GM23338 (cell line): ENCODE results near the gene PEX16. TPM values are rescaled to one million over a fixed set of nuclear protein-coding genes. Genes with fewer than 3 reads are reported as not detected.

Source experiments
- CREB1 ChIP-seq: fragments of 250-450 bp; sonication (Bioruptor Pico); IDR thresholded peaks from 2 replicates; pipeline ENCODE4 v1.5.0; 2020; ENCODE audit warnings: low read depth, mild to moderate bottlenecking, moderate library complexity
- EZH2 ChIP-seq: fragments of 200-600 bp; sonication (generic); IDR thresholded peaks from one replicate; pipeline ENCODE4 v1.8.0; 2017; ENCODE audit warnings: antibody characterized with exemption, mild to moderate bottlenecking, low read depth; ENCODE audit not compliant: unreplicated experiment
- EZH2phosphoT487 ChIP-seq: fragments of 200-600 bp; sonication (generic); IDR thresholded peaks from one replicate; pipeline ENCODE4 v1.8.1; 2018; ENCODE audit warnings: antibody characterized with exemption; ENCODE audit not compliant: unreplicated experiment
- JUNB ChIP-seq: IDR thresholded peaks from one replicate; pipeline ENCODE4 v1.6.1; 2016; ENCODE audit warnings: antibody characterized with exemption; ENCODE audit not compliant: unreplicated experiment
- NANOG ChIP-seq: IDR thresholded peaks from 2 replicates; pipeline ENCODE4 v1.6.1; 2016; ENCODE audit warnings: antibody characterized with exemption, borderline replicate concordance
- POLR2AphosphoS5 ChIP-seq: IDR thresholded peaks from 2 replicates; pipeline ENCODE4 v1.6.1; 2016; ENCODE audit warnings: antibody characterized with exemption, low read depth
- REST ChIP-seq: IDR thresholded peaks from one replicate; pipeline ENCODE4 v1.6.1; 2018; ENCODE audit warnings: antibody characterized with exemption; ENCODE audit not compliant: unreplicated experiment
- STAT1 ChIP-seq: IDR thresholded peaks from one replicate; pipeline ENCODE4 v1.6.1; 2016; ENCODE audit warnings: antibody characterized with exemption; ENCODE audit not compliant: unreplicated experiment
- ZNF114 ChIP-seq: fragments of 250-450 bp; sonication (Bioruptor Pico); IDR thresholded peaks from 2 replicates; pipeline ENCODE4 v1.5.0; 2020; ENCODE audit warnings: mild to moderate bottlenecking, moderate library complexity
- ZNF331 ChIP-seq: fragments of 250-450 bp; sonication (Bioruptor Pico); IDR thresholded peaks from 2 replicates; pipeline ENCODE4 v1.5.0; 2020; ENCODE audit warnings: low read depth, mild to moderate bottlenecking, moderate library complexity
- polyA plus RNA-seq: library from polyadenylated mRNA; unstranded; fragments of >200 nt; fragmentation: Nextera tagmentation; extraction: Ambion mirVana; gene quantifications from 2 replicates; pipeline ENCODE4 v1.2.1, GENCODE V29; 2016
- total RNA-seq: library from RNA; depleted of rRNA; stranded (reverse); fragments of >200 nt; shearing (Covaris generic); gene quantifications from 2 replicates; pipeline ENCODE4 v1.2.3, GENCODE V29; 2014
- TF ChIP-seq, protein P1 (sequence below): fragments of 250-450 bp; sonication (Bioruptor Pico); IDR thresholded peaks from 2 replicates; pipeline ENCODE4 v1.5.0; 2020; ENCODE audit warnings: mild to moderate bottlenecking, moderate library complexity
- TF ChIP-seq, protein P2 (sequence below): IDR thresholded peaks from 2 replicates; pipeline ENCODE4 v1.6.1; 2016; ENCODE audit warnings: antibody characterized with exemption

The PEX16 gene
- total and polyA plus RNA-seq, 2 experiments from 2014 or later = 23.3 to 34.1 TPM

DNA sequence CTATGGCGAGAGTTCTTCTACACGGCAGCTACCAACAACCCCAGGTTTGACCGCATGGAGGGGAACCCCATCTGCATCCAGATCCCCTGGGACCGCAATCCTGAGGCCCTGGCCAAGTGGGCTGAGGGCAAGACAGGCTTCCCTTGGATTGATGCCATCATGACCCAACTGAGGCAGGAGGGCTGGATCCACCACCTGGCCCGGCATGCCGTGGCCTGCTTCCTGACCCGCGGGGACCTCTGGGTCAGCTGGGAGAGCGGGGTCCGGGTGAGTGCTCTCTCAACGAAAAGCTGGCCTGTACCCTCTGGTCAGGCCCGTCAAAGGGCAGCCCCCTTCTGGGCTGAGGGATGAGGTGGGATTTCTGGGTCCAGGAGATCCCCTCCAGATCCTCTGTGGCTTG lies 48.1 kb downstream of the PEX16 start (continued):
- TF ChIP-seq, protein P1, sequence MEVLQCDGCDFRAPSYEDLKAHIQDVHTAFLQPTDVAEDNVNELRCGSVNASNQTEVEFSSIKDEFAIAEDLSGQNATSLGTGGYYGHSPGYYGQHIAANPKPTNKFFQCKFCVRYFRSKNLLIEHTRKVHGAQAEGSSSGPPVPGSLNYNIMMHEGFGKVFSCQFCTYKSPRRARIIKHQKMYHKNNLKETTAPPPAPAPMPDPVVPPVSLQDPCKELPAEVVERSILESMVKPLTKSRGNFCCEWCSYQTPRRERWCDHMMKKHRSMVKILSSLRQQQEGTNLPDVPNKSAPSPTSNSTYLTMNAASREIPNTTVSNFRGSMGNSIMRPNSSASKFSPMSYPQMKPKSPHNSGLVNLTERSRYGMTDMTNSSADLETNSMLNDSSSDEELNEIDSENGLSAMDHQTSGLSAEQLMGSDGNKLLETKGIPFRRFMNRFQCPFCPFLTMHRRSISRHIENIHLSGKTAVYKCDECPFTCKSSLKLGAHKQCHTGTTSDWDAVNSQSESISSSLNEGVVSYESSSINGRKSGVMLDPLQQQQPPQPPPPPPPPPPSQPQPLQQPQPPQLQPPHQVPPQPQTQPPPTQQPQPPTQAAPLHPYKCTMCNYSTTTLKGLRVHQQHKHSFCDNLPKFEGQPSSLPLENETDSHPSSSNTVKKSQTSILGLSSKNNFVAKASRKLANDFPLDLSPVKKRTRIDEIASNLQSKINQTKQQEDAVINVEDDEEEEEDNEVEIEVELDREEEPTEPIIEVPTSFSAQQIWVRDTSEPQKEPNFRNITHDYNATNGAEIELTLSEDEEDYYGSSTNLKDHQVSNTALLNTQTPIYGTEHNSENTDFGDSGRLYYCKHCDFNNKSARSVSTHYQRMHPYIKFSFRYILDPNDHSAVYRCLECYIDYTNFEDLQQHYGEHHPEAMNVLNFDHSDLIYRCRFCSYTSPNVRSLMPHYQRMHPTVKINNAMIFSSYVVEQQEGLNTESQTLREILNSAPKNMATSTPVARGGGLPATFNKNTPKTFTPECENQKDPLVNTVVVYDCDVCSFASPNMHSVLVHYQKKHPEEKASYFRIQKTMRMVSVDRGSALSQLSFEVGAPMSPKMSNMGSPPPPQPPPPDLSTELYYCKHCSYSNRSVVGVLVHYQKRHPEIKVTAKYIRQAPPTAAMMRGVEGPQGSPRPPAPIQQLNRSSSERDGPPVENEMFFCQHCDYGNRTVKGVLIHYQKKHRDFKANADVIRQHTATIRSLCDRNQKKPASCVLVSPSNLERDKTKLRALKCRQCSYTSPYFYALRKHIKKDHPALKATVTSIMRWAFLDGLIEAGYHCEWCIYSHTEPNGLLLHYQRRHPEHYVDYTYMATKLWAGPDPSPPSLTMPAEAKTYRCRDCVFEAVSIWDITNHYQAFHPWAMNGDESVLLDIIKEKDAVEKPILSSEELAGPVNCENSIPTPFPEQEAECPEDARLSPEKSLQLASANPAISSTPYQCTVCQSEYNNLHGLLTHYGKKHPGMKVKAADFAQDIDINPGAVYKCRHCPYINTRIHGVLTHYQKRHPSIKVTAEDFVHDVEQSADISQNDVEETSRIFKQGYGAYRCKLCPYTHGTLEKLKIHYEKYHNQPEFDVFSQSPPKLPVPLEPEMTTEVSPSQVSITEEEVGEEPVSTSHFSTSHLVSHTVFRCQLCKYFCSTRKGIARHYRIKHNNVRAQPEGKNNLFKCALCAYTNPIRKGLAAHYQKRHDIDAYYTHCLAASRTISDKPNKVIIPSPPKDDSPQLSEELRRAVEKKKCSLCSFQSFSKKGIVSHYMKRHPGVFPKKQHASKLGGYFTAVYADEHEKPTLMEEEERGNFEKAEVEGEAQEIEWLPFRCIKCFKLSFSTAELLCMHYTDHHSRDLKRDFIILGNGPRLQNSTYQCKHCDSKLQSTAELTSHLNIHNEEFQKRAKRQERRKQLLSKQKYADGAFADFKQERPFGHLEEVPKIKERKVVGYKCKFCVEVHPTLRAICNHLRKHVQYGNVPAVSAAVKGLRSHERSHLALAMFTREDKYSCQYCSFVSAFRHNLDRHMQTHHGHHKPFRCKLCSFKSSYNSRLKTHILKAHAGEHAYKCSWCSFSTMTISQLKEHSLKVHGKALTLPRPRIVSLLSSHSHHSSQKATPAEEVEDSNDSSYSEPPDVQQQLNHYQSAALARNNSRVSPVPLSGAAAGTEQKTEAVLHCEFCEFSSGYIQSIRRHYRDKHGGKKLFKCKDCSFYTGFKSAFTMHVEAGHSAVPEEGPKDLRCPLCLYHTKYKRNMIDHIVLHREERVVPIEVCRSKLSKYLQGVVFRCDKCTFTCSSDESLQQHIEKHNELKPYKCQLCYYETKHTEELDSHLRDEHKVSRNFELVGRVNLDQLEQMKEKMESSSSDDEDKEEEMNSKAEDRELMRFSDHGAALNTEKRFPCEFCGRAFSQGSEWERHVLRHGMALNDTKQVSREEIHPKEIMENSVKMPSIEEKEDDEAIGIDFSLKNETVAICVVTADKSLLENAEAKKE (CRISPR knock-in tag) = no peak
- TF ChIP-seq POLR2AphosphoS5 (no peak), JUNB (no peak), STAT1 (no peak), NANOG (no peak), ZNF331 (CRISPR knock-in tag) (no peak), EZH2phosphoT487 (no peak), EZH2 (no peak), ZNF114 (CRISPR knock-in tag) (no peak), CREB1 (CRISPR knock-in tag) (no peak), REST (no peak)
- TF ChIP-seq, protein P2, sequence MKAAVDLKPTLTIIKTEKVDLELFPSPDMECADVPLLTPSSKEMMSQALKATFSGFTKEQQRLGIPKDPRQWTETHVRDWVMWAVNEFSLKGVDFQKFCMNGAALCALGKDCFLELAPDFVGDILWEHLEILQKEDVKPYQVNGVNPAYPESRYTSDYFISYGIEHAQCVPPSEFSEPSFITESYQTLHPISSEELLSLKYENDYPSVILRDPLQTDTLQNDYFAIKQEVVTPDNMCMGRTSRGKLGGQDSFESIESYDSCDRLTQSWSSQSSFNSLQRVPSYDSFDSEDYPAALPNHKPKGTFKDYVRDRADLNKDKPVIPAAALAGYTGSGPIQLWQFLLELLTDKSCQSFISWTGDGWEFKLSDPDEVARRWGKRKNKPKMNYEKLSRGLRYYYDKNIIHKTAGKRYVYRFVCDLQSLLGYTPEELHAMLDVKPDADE = no peak
